ENCODE measurements around the gene SMC6. TPM values are rescaled to one million over a fixed set of nuclear protein-coding genes. Genes with fewer than 3 reads are reported as not detected.

The SMC6 gene
- polyA plus RNA-seq, 3 donors = 3.8 to 6.1 (median 5.1) TPM

DNA sequence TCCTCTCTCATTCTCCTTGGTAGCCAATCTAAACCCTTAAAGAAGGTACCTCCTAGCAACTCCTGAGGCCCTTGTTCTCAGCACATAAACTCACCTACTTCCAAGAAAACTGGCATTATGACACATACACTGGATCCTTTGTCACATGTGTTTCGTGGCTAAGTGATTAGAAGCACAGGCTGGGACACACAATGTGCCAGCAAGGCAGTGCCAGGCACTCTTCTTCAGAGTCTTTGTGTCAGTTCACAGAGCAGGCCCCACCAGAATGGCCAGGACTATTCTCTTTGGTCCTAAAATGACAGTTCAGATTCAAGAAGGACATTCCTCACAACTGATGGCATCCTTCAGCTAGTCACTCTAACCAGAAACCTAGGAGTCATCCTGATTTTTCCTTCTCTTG lies 40.3 kb downstream of the SMC6 start:
- peak overlapping the region in 2 of 7 donors; percentile 5 to 66 for H3K27ac Mint-ChIP-seq

GRCh38 chr2:17710547-17711248 lies 42.9 kb downstream of the SMC6 start:
- TF ChIP-seq, protein P1, sequence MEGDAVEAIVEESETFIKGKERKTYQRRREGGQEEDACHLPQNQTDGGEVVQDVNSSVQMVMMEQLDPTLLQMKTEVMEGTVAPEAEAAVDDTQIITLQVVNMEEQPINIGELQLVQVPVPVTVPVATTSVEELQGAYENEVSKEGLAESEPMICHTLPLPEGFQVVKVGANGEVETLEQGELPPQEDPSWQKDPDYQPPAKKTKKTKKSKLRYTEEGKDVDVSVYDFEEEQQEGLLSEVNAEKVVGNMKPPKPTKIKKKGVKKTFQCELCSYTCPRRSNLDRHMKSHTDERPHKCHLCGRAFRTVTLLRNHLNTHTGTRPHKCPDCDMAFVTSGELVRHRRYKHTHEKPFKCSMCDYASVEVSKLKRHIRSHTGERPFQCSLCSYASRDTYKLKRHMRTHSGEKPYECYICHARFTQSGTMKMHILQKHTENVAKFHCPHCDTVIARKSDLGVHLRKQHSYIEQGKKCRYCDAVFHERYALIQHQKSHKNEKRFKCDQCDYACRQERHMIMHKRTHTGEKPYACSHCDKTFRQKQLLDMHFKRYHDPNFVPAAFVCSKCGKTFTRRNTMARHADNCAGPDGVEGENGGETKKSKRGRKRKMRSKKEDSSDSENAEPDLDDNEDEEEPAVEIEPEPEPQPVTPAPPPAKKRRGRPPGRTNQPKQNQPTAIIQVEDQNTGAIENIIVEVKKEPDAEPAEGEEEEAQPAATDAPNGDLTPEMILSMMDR (IDR thresholded peaks at IDR 0.05) = no peak
- no peaks in the 10 kb centered on the region for H3K9me3 Mint-ChIP-seq
- no peak overlapping the region for H3K4me3 Mint-ChIP-seq
- WGBS (ENCODE audit: insufficient coverage) = 90% methylated on average over 4 of the region's 9 CpGs
- Histone ChIP-seq H3K9me3 (replicated peaks in 1 of 2; ENCODE audit: control insufficient read depth in 1 of 2, insufficient read depth in 1 of 2, low read length in 2 of 2) (no peaks in the 10 kb centered on the region), H3K79me2 (ENCODE audit: insufficient read depth, low read length) (no peaks in the 10 kb centered on the region), H4K20me1 (ENCODE audit: insufficient read depth, low read length) (no peaks in the 10 kb centered on the region), H3K4me1 (ENCODE audit: control insufficient read depth in 1 of 2, insufficient read depth in 2 of 2, low read length in 2 of 2) (no peaks in the 10 kb centered on the region), H3K27ac (ENCODE audit: low read depth in 1 of 2, low read length in 2 of 2) (no peak overlapping the region), H3K4me3 (replicated peaks in 1 of 3; ENCODE audit: low read depth in 2 of 3, low read length in 3 of 3) (no peak overlapping the region), H3K27me3 (ENCODE audit: control insufficient read depth in 2 of 2, insufficient read depth in 2 of 2, low read length in 2 of 2) (no peaks in the 10 kb centered on the region), H3K36me3 (replicated peaks in 1 of 2; ENCODE audit: control insufficient read depth in 1 of 2, insufficient read depth in 2 of 2, low read length in 2 of 2) (peaks cover 56 to 93% of the 10 kb centered on the region in 2 donors), H3K9ac (ENCODE audit: insufficient read depth, low read length, poor library complexity, severe bottlenecking) (no peak overlapping the region), H3K4me2 (replicated peaks; ENCODE audit: extremely low read depth, low read length, poor library complexity, severe bottlenecking) (no peak overlapping the region), H2AFZ (ENCODE audit: insufficient read depth, low read depth, low read length, poor library complexity, severe bottlenecking) (no peak overlapping the region)
- no peaks in the 10 kb centered on the region for H3K4me1 Mint-ChIP-seq
- intact Hi-C loops (cut with micrococcal nuclease) = no loop called here
- H3K27me3 Mint-ChIP-seq (ENCODE audit: low read depth in 3 of 3) = no peaks in the 10 kb centered on the region
- H3K27ac Mint-ChIP-seq = no peak overlapping the region
- H3K36me3 Mint-ChIP-seq = peaks cover 50 to 59% of the 10 kb centered on the region in 2 donors
- DNase-seq = no peak

More for the DNA sequence above, 40.3 kb downstream of the SMC6 start:
- H3K9me3 Mint-ChIP-seq = peaks cover 0 to 3% (median 0%) of the 10 kb centered on the region in 7 donors
- H3K4me3 Mint-ChIP-seq = no peak overlapping the region
- Histone ChIP-seq H3K36me3 (replicated peaks in 1 of 2; ENCODE audit: control insufficient read depth in 1 of 2, insufficient read depth in 2 of 2, low read length in 2 of 2) (peaks cover 54 to 95% of the 10 kb centered on the region in 2 donors), H3K27ac (ENCODE audit: low read depth in 1 of 2, low read length in 2 of 2) (no peak overlapping the region), H3K4me2 (replicated peaks; ENCODE audit: extremely low read depth, low read length, poor library complexity, severe bottlenecking) (no peak overlapping the region), H3K4me3 (replicated peaks in 1 of 3; ENCODE audit: low read depth in 2 of 3, low read length in 3 of 3) (no peak overlapping the region), H3K27me3 (ENCODE audit: control insufficient read depth in 2 of 2, insufficient read depth in 2 of 2, low read length in 2 of 2) (no peaks in the 10 kb centered on the region), H2AFZ (ENCODE audit: insufficient read depth, low read depth, low read length, poor library complexity, severe bottlenecking) (no peak overlapping the region), H4K20me1 (ENCODE audit: insufficient read depth, low read length) (no peaks in the 10 kb centered on the region), H3K4me1 (ENCODE audit: control insufficient read depth in 1 of 2, insufficient read depth in 2 of 2, low read length in 2 of 2) (no peaks in the 10 kb centered on the region), H3K9me3 (replicated peaks in 1 of 2; ENCODE audit: control insufficient read depth in 1 of 2, insufficient read depth in 1 of 2, low read length in 2 of 2) (no peaks in the 10 kb centered on the region), H3K79me2 (ENCODE audit: insufficient read depth, low read length) (no peaks in the 10 kb centered on the region), H3K9ac (ENCODE audit: insufficient read depth, low read length, poor library complexity, severe bottlenecking) (no peak overlapping the region)
- WGBS (ENCODE audit: insufficient coverage) = 86% methylated on average over 1 of the region's 1 CpG
- H3K27me3 Mint-ChIP-seq (ENCODE audit: low read depth in 3 of 3) = no peaks in the 10 kb centered on the region
- no peak for DNase-seq
- TF ChIP-seq, protein P1 (IDR thresholded peaks at IDR 0.05) = no peak
- H3K36me3 Mint-ChIP-seq = peaks cover 46 to 60% of the 10 kb centered on the region in 2 donors
- no peaks in the 10 kb centered on the region for H3K4me1 Mint-ChIP-seq
- intact Hi-C loops (cut with micrococcal nuclease) = no loop called here

All from CD14-positive monocyte (primary cell).